Endothelial cell (in vitro differentiated cells): Measurements from ENCODE around the gene MOK. TPM values are rescaled to one million over a fixed set of nuclear protein-coding genes. Genes with fewer than 3 reads are reported as not detected.
"Not testable (repeated sequence)": the region's sequence is repeated elsewhere in the genome, so short reads cannot be mapped to it uniquely, and the experiment has no call there.

ENCODE experiments used
- DNase-seq: peaks from one replicate; pipeline ENCODE4 v3.0.0; 2021; ENCODE audit warnings: low spot score
- H3K27ac Mint-ChIP-seq: one replicate; pipeline ENCODE4 v1.8.0; 2021; ENCODE audit warnings: mixed read lengths, inconsistent platforms; ENCODE audit not compliant: unreplicated experiment
- H3K27me3 Mint-ChIP-seq: one replicate; pipeline ENCODE4 v1.8.0; 2021; ENCODE audit warnings: mild to moderate bottlenecking, moderate library complexity, mixed read lengths, inconsistent platforms; ENCODE audit not compliant: unreplicated experiment
- H3K36me3 Mint-ChIP-seq: one replicate; pipeline ENCODE4 v1.8.0; 2021; ENCODE audit warnings: mild to moderate bottlenecking, low read depth, mixed read lengths, inconsistent platforms; ENCODE audit not compliant: unreplicated experiment
- H3K4me1 Mint-ChIP-seq: one replicate; pipeline ENCODE4 v1.8.0; 2021; ENCODE audit warnings: mild to moderate bottlenecking, mixed read lengths, inconsistent platforms; ENCODE audit not compliant: unreplicated experiment
- H3K4me3 Mint-ChIP-seq: one replicate; pipeline ENCODE4 v1.8.0; 2021; ENCODE audit warnings: mild to moderate bottlenecking, mixed read lengths, inconsistent platforms; ENCODE audit not compliant: unreplicated experiment
- H3K9me3 Mint-ChIP-seq: one replicate; pipeline ENCODE4 v1.8.0; 2021; ENCODE audit warnings: mixed read lengths, inconsistent platforms; ENCODE audit not compliant: unreplicated experiment
- CTCF ChIP-seq: fragments of 200-600 bp; sonication (generic); IDR thresholded peaks from one replicate; pipeline ENCODE4 v1.5.0; 2021; ENCODE audit warnings: antibody characterized with exemption; ENCODE audit not compliant: unreplicated experiment
- total RNA-seq: library from RNA; stranded (reverse); fragmentation: NEBNext Ultra II Directional; extraction: Animal tissue kit (Norgen Biotek cat#: 25700); gene quantifications from one replicate; pipeline ENCODE4 v1.2.1, GENCODE V29; 2021; ENCODE audit not compliant: unreplicated experiment

Gene MOK
- total RNA-seq, 1 donor from 2014 or later, result 5.8 TPM

GRCh38 chr14:102333390-102333789 lies 28.4 kb upstream of the MOK start:
- H3K4me1 Mint-ChIP-seq, result peaks cover 14% of the 10 kb centered on the region
- no peak for DNase-seq
- peak overlapping the region; percentile 34 for H3K4me3 Mint-ChIP-seq
- no peak for TF ChIP-seq CTCF
- H3K27me3 Mint-ChIP-seq, result peaks cover 3% of the 10 kb centered on the region
- H3K27ac Mint-ChIP-seq, result peak overlapping the region; percentile 91
- H3K36me3 Mint-ChIP-seq, result peaks cover 19% of the 10 kb centered on the region
- no peaks in the 10 kb centered on the region for H3K9me3 Mint-ChIP-seq

DNA sequence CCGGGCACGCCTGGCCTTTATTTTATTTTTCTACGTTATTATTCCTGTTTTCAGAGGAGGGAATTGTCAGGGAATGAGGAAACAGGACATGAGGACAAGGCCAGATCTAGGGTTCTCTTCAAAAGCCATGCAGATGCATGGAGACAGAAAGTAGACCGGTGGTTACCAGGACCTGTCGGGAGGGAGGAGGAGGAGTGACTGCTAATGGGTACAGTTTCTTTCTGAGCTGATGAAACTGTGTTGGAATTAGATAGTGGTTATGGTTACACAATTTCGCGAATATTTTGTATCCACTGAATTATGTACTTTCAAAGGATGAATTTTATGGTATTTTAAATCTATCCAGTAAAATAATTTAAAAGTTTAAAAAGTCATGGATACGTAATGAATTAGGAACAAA lies 25.8 kb upstream of the MOK start:
- no peak for TF ChIP-seq CTCF
- Mint-ChIP-seq H3K9me3 (no peaks in the 10 kb centered on the region), H3K4me1 (peaks cover 14% of the 10 kb centered on the region)

DNA sequence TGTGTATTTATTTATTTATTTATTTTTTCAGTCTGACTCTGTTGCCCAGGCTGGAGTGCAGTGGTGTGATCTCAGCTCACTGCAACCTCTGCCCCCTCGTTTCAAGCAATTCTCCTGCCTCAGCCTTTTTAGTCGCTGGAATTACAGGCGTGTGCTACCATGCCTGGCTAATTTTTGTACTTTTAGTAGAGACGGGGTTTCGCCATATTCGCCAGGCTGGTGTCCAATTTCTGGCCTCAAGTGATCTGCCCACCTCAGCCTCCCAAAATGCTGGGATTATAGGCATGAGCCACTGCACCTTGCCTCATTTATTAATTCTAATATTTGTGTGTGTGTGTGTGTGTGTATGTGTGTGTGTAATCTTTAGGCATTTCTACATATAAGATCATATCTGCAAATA lies 24.4 kb upstream of the MOK start:
- not testable (repeated sequence) for H3K36me3 Mint-ChIP-seq, H3K27me3 Mint-ChIP-seq, DNase-seq, H3K27ac Mint-ChIP-seq, H3K9me3 Mint-ChIP-seq, H3K4me3 Mint-ChIP-seq
- peaks cover 14% of the 10 kb centered on the region for H3K4me1 Mint-ChIP-seq

More for the DNA sequence above, 25.8 kb upstream of the MOK start:
- H3K27me3 Mint-ChIP-seq, result peaks cover 1% of the 10 kb centered on the region
- H3K4me3 Mint-ChIP-seq, result no peak overlapping the region
- no peak for DNase-seq
- H3K36me3 Mint-ChIP-seq, result peaks cover 13% of the 10 kb centered on the region
- H3K27ac Mint-ChIP-seq, result peak overlapping the region; percentile 65

- no peak overlapping the region for H3K4me3 Mint-ChIP-seq
- H3K27me3 Mint-ChIP-seq, result peaks cover 4% of the 10 kb centered on the region
- H3K4me1 Mint-ChIP-seq, result peaks cover under 1% of the 10 kb centered on the region
- H3K9me3 Mint-ChIP-seq, result no peaks in the 10 kb centered on the region
- H3K36me3 Mint-ChIP-seq, result no peaks in the 10 kb centered on the region
- no peak for TF ChIP-seq CTCF
- H3K27ac Mint-ChIP-seq, result no peak overlapping the region
- no peak for DNase-seq
These were observed 21.6 kb upstream of the MOK start for GRCh38 chr14:102326583-102326982.

GRCh38 chr14:102325791-102326345 lies 20.9 kb upstream of the MOK start:
- H3K9me3 Mint-ChIP-seq, result no peaks in the 10 kb centered on the region
- H3K27me3 Mint-ChIP-seq, result peaks cover 5% of the 10 kb centered on the region
- H3K4me1 Mint-ChIP-seq, result peaks cover 6% of the 10 kb centered on the region
- no peak for TF ChIP-seq CTCF
- no peak overlapping the region for H3K27ac Mint-ChIP-seq
- no peak for DNase-seq
- H3K36me3 Mint-ChIP-seq, result peaks cover 4% of the 10 kb centered on the region
- no peak overlapping the region for H3K4me3 Mint-ChIP-seq
